HT1080 (cell line): Measurements from ENCODE around the gene AP4B1. TPM values are rescaled to one million over a fixed set of nuclear protein-coding genes. Genes with fewer than 3 reads are reported as not detected.
"Not testable (repeated sequence)": the region's sequence is repeated elsewhere in the genome, so short reads cannot be mapped to it uniquely, and the experiment has no call there.

Experiments
- DNase-seq: peaks from one replicate; pipeline ENCODE4 v3.0.0-alpha.2; 2015; ENCODE audit warnings: low read depth
- total RNA-seq: library from RNA; depleted of rRNA; stranded (reverse); fragments of >200 nt; shearing (Covaris generic); gene quantifications from 2 replicates; pipeline ENCODE4 v1.2.3, GENCODE V29; 2014; rRNA removed

AP4B1 gene
- total RNA-seq, 1 experiment from 2014 or later = 20.8 TPM

GRCh38 chr1:113858982-113859381 lies 45.6 kb downstream of the AP4B1 start:
- DNase-seq = no peak

- no peak for DNase-seq
These were observed 46.2 kb downstream of the AP4B1 start for GRCh38 chr1:113858418-113858817.

- DNase-seq = no peak
These were observed 46.8 kb downstream of the AP4B1 start for GRCh38 chr1:113857776-113858175.

GRCh38 chr1:113856401-113856790 lies 48.2 kb downstream of the AP4B1 start:
- no peak for DNase-seq

GRCh38 chr1:113855630-113856400 lies 48.8 kb downstream of the AP4B1 start:
- no peak for DNase-seq

GRCh38 chr1:113854234-113854633 lies 50.4 kb downstream of the AP4B1 start:
- DNase-seq = no peak

GRCh38 chr1:113852694-113853093 lies 51.9 kb downstream of the AP4B1 start:
- not testable (repeated sequence) for DNase-seq

GRCh38 chr1:113850127-113850796 lies 54.3 kb downstream of the AP4B1 start:
- DNase-seq = no peak

- no peak for DNase-seq
These were observed 55.5 kb downstream of the AP4B1 start for GRCh38 chr1:113849072-113849471.

- no peak for DNase-seq
These were observed 58.1 kb downstream of the AP4B1 start for GRCh38 chr1:113846391-113847035.

Other genes starting within 250 kb of the AP4B1 start
- gene PHTF1, start 145.3 kb downstream of the AP4B1 start, total RNA-seq = 28.2 and 34.5 TPM in 2 replicates
- 5.7 and 9.9 TPM in 2 replicates for gene RSBN1, start 92.3 kb downstream of the AP4B1 start, total RNA-seq
- gene PTPN22, start 33.1 kb downstream of the AP4B1 start, total RNA-seq = 8.8 and 10.9 TPM in 2 replicates
- gene BCL2L15, start 17.2 kb downstream of the AP4B1 start, total RNA-seq = 0.05 and 1.3 TPM in 2 replicates
- 14.9 and 17.5 TPM in 2 replicates for gene DCLRE1B, start 527 bp upstream of the AP4B1 start, total RNA-seq
- 10.9 and 18.6 TPM in 2 replicates for gene HIPK1, start 24.5 kb upstream of the AP4B1 start, total RNA-seq
- 4.0 and 5.1 TPM in 2 replicates for gene OLFML3, start 74.7 kb upstream of the AP4B1 start, total RNA-seq
- gene SYT6, start 249.1 kb upstream of the AP4B1 start, total RNA-seq = not detected in 2 replicates